AG09319 (cell line): Measurements from ENCODE around the gene LGR6.

Experiments
- DNase-seq: peaks from one replicate; pipeline ENCODE4 v3.0.0-alpha.2; 2010; ENCODE audit warnings: low read depth; ENCODE audit errors: extremely low read depth
- TF ChIP-seq, protein P1 (sequence below): IDR thresholded peaks from 2 replicates; pipeline ENCODE4 v1.5.1; 2011; ENCODE audit warnings: low read depth, mild to moderate bottlenecking, inconsistent platforms, low read length, moderate library complexity

LGR6 gene

GRCh38 chr1:202224453-202224852 lies 30.9 kb downstream of the LGR6 start:
- TF ChIP-seq, protein P1, sequence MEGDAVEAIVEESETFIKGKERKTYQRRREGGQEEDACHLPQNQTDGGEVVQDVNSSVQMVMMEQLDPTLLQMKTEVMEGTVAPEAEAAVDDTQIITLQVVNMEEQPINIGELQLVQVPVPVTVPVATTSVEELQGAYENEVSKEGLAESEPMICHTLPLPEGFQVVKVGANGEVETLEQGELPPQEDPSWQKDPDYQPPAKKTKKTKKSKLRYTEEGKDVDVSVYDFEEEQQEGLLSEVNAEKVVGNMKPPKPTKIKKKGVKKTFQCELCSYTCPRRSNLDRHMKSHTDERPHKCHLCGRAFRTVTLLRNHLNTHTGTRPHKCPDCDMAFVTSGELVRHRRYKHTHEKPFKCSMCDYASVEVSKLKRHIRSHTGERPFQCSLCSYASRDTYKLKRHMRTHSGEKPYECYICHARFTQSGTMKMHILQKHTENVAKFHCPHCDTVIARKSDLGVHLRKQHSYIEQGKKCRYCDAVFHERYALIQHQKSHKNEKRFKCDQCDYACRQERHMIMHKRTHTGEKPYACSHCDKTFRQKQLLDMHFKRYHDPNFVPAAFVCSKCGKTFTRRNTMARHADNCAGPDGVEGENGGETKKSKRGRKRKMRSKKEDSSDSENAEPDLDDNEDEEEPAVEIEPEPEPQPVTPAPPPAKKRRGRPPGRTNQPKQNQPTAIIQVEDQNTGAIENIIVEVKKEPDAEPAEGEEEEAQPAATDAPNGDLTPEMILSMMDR, result no peak
- no peak for DNase-seq

DNA sequence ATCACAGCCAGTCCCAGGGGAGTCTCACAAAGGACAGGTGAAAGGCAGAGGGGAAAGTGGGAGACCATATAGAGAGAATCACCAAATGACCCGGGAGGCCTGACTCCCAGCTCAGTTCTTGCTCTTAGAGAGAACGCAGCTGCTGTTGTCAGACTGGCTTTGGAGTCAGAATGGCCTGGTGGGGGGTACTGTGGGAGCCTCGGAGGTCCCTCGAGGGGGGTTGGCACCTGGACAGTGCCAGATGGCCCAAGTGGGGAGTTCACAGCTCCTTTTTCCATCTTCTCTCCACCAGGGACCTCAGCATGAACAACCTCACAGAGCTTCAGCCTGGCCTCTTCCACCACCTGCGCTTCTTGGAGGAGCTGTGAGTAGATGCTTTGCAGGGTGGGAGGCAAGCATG lies 31.5 kb downstream of the LGR6 start:
- no peak for DNase-seq
- TF ChIP-seq, protein P1, result no peak

DNA sequence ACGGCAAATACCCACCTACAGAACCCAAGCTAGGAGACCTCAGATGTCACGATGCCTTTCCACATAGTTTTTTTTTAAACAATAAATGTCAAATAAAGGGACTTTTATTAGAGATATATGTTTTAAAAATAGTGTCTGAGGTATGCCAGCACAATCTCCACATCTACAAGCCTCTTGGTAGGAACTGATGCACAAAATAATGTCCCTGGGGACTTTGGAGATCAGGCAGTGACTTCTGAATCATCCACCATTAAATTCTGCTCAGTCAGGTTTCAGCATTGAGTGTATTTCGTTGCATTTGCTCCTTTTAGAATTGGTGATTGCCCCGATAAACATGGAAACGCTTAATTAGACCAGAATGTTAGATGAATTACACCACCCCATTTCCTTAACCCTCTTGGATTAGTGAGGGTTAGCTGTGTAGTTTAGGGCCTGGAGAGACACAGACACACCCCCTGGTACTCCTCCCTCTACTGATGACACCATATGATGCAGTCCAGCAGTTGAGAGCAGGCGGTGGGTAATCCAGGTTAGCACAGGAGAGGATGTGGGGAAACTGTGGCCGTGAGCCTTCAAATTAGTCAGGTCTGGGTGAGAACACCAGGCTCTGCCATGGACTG lies 33.6 kb downstream of the LGR6 start:
- TF ChIP-seq, protein P1, result no peak
- no peak for DNase-seq

DNA sequence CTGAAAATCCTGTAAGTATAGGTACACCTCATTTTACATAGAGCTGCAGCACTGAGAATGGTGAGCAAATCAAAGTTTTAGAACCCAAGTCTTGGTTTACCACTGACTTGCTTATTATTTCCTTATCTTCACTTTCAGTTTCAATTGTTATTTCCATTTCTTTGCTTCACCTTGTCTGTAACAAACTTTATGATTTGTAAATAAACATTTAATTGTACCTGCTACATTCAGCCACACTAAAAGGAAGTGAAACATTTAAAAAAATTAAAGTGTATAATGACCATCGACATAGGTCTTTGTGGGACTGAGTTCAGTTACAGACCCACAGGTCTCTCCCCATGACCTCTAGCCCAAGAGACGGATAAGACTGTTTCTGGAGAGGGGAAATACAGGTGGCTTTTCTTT lies 34.4 kb downstream of the LGR6 start:
- TF ChIP-seq, protein P1, result no peak
- DNase-seq, result no peak

DNA sequence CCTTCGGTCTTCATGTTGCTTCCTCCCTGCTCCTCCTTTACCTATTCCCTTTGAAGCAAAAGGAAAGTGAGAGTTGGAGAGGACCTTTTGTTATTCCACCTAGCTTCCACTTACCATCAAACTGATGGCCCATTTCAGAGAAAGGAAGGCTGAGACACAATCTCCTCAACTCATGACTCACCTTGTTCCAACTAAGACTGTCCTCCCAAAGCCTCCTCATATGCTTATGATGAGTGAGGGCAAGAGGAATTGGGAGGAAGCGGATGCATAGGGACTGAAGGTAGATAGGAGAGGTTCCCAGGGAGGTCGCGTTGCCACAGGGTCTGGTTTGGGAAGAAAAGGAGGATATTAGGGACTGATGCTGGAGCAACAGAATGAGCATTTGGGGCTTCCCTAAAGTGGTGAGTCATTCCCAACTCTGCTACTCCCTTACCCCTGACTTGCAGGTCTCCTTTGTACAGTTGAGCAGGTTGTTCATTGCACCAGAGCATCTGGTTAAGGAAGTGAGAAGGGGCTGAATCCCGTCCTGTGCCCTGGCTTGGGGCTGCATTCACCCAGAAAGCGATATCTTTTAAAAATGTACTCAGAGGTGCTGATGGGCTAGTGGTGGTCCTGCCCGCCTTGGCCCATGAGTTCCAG lies 35.0 kb downstream of the LGR6 start:
- TF ChIP-seq, protein P1, result no peak
- no peak for DNase-seq

- DNase-seq, result no peak
- TF ChIP-seq, protein P1, result no peak
Observed at GRCh38 chr1:202229376-202229775, 35.8 kb downstream of the LGR6 start.

DNA sequence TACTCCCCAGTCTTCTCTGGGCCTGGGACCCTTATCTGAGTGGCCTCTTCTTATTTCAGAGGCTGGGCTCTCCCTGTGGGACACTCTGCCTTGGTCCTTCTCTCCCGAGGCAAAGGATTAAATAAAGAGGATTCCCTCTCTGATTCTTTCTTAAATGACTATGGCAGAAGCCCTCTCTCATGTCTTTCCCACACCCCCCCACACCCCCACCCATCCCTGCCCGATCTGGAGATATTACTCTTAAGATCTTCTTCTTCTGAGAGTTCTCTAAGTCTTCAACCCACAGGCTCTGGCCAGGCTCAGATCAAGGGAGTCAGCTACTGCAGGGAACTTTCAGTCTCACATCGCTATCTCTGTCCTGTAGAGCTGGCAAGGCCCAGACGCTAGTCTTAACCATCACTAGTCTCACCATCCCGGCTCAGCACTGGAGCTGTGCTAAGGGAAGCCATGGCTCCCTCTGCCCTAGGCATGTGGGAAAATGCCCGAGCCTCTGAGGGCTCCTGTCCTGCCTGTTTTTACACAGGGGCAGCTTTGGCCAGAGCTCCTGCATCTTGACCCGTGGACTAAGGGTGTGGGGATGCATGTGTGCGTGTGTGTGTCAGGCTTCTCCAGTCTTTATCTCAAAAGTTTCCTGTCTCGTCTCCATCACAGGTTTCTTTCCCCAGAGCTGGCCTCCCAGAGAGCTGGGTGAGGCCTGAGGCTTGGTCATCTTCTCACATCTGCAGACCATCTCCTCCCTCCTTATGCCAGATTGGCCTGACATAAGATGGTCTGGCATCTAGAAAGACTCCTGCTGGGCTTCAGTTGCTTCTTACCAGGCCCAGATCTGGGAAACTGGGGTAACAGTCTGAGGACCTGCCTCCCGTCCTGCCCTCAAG lies 36.7 kb downstream of the LGR6 start:
- DNase-seq, result no peak
- TF ChIP-seq, protein P1, result no peak
